Measurements from ENCODE around the gene CD274.

Gene CD274

DNA sequence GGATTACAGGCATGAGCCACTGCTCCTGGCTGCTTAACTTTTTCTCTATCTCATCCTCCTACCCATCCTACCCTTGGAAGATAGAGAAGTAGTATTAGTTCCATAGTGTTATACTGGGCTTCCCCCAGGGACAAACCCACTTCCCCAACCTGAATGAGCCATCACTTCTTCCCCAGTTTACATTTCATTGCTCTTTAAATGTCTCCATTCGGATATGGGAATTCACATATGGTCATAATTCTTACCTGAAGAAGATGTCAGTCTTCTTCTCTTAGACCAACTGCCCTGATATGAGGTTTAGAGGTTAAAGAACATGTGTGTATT, 1.9 kb downstream of the CD274 start:
- Histone ChIP-seq H3K27me3 (ENCODE audit: insufficient read depth, poor library complexity, severe bottlenecking) (no peaks in the 10 kb centered on the region), H3K4me3 (replicated peaks; ENCODE audit: insufficient read depth, low read length) (no peak overlapping the region), H3K27ac (replicated peaks) (no peak overlapping the region)
- DNase-seq (ENCODE audit: low read depth in 1 of 2, low spot score in 1 of 2), result no peak
- TF ChIP-seq GABPA (IDR thresholded peaks at IDR 0.05; ENCODE audit: low read depth) (no peak), SPI1 (IDR thresholded peaks at IDR 0.05; ENCODE audit: borderline replicate concordance, low read depth) (peak; percentile 55; the same call in 1 of the 2 replicates)

DNA sequence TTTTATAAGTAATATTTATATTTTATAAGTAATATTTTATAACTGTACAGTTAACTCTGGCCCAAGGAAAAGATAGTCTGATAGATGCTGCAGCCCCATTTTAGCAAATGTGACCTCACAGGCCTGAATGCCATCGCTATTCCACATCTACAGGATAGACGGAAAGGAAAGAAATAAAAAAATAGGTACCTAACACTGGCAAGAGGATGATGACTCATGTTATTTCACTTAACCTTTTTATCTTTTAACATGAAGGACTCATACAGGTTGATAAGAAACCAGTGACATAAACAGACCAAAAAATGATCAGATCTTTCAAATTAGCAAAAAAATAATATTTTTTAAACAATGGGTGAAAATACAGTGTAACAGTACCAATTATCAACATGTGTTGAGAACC, 2.7 kb downstream of the CD274 start:
- H3K27ac ChIP-seq (replicated peaks), result no peak overlapping the region
- TF ChIP-seq, protein P1, sequence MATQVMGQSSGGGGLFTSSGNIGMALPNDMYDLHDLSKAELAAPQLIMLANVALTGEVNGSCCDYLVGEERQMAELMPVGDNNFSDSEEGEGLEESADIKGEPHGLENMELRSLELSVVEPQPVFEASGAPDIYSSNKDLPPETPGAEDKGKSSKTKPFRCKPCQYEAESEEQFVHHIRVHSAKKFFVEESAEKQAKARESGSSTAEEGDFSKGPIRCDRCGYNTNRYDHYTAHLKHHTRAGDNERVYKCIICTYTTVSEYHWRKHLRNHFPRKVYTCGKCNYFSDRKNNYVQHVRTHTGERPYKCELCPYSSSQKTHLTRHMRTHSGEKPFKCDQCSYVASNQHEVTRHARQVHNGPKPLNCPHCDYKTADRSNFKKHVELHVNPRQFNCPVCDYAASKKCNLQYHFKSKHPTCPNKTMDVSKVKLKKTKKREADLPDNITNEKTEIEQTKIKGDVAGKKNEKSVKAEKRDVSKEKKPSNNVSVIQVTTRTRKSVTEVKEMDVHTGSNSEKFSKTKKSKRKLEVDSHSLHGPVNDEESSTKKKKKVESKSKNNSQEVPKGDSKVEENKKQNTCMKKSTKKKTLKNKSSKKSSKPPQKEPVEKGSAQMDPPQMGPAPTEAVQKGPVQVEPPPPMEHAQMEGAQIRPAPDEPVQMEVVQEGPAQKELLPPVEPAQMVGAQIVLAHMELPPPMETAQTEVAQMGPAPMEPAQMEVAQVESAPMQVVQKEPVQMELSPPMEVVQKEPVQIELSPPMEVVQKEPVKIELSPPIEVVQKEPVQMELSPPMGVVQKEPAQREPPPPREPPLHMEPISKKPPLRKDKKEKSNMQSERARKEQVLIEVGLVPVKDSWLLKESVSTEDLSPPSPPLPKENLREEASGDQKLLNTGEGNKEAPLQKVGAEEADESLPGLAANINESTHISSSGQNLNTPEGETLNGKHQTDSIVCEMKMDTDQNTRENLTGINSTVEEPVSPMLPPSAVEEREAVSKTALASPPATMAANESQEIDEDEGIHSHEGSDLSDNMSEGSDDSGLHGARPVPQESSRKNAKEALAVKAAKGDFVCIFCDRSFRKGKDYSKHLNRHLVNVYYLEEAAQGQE (IDR thresholded peaks at IDR 0.05; ENCODE audit: insufficient replicate concordance, low read depth), result no peak
- TF ChIP-seq, protein P2, sequence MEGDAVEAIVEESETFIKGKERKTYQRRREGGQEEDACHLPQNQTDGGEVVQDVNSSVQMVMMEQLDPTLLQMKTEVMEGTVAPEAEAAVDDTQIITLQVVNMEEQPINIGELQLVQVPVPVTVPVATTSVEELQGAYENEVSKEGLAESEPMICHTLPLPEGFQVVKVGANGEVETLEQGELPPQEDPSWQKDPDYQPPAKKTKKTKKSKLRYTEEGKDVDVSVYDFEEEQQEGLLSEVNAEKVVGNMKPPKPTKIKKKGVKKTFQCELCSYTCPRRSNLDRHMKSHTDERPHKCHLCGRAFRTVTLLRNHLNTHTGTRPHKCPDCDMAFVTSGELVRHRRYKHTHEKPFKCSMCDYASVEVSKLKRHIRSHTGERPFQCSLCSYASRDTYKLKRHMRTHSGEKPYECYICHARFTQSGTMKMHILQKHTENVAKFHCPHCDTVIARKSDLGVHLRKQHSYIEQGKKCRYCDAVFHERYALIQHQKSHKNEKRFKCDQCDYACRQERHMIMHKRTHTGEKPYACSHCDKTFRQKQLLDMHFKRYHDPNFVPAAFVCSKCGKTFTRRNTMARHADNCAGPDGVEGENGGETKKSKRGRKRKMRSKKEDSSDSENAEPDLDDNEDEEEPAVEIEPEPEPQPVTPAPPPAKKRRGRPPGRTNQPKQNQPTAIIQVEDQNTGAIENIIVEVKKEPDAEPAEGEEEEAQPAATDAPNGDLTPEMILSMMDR (IDR thresholded peaks at IDR 0.05; ENCODE audit: insufficient read depth, low read length), result no peak
- TF ChIP-seq SPI1 (IDR thresholded peaks at IDR 0.05; ENCODE audit: borderline replicate concordance, low read depth) (no peak), POLR2AphosphoS5 (IDR thresholded peaks at IDR 0.05; ENCODE audit: low read depth) (no peak), GABPA (IDR thresholded peaks at IDR 0.05; ENCODE audit: low read depth) (no peak)
- no peaks in the 10 kb centered on the region for H3K27me3 ChIP-seq (ENCODE audit: insufficient read depth, poor library complexity, severe bottlenecking)
- H3K4me3 ChIP-seq (replicated peaks; ENCODE audit: insufficient read depth, low read length), result no peak overlapping the region
- no peak for DNase-seq (ENCODE audit: low read depth in 1 of 2, low spot score in 1 of 2)

DNA sequence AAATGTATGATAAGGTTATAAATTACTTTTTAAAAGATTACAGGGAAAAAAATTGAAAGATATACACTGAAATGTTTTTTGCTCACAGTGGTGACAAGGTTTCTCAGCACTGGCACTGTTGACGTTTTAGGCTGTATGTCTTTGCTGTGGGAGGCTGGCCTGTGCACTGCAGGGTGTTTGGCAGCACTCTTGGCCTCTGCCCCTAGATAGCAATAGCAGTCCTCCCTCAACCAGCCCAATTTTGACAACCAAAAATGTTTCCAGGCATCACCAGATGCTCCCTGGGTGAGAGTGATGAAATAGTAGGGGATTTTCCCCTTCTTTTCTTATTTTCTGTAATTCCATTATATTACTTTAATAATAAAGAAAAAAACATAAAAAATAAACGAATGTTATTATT, 3.3 kb downstream of the CD274 start:
- TF ChIP-seq POLR2AphosphoS5 (IDR thresholded peaks at IDR 0.05; ENCODE audit: low read depth), result no peak
- no peak for TF ChIP-seq SPI1 (IDR thresholded peaks at IDR 0.05; ENCODE audit: borderline replicate concordance, low read depth)
- TF ChIP-seq, protein P1 (IDR thresholded peaks at IDR 0.05; ENCODE audit: insufficient replicate concordance, low read depth), result no peak
- TF ChIP-seq, protein P2 (IDR thresholded peaks at IDR 0.05; ENCODE audit: insufficient read depth, low read length), result no peak
- TF ChIP-seq GABPA (IDR thresholded peaks at IDR 0.05; ENCODE audit: low read depth), result no peak
- Histone ChIP-seq H3K4me3 (replicated peaks; ENCODE audit: insufficient read depth, low read length) (no peak overlapping the region), H3K27ac (replicated peaks) (no peak overlapping the region), H3K27me3 (ENCODE audit: insufficient read depth, poor library complexity, severe bottlenecking) (no peaks in the 10 kb centered on the region)
- no peak for DNase-seq (ENCODE audit: low read depth in 1 of 2, low spot score in 1 of 2)

DNA sequence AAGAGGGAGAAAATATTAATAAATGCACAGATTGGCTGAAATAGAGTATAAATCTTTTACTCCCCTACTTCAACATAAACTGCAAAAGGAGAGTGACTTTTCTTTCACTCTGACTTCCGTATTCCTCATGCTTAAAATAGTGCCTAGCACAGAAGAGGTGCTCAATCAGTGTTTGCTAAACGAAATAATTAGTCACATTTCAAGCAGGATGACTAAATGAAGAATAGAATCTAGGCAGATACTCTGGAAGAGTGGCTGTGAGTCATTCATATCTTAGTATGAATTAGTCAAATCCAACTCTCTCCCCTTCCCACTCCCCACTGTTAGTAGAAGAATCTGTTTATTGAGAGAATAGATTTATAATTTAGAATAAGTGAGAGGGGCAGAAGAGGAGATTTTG, 4.8 kb downstream of the CD274 start:
- DNase-seq (ENCODE audit: low read depth in 1 of 2, low spot score in 1 of 2), result no peak
- H3K4me3 ChIP-seq (replicated peaks; ENCODE audit: insufficient read depth, low read length), result no peak overlapping the region
- H3K27me3 ChIP-seq (ENCODE audit: insufficient read depth, poor library complexity, severe bottlenecking), result no peaks in the 10 kb centered on the region
- TF ChIP-seq SPI1 (IDR thresholded peaks at IDR 0.05; ENCODE audit: borderline replicate concordance, low read depth) (no peak), POLR2AphosphoS5 (IDR thresholded peaks at IDR 0.05; ENCODE audit: low read depth) (no peak), GABPA (IDR thresholded peaks at IDR 0.05; ENCODE audit: low read depth) (no peak)
- TF ChIP-seq, protein P2 (IDR thresholded peaks at IDR 0.05; ENCODE audit: insufficient read depth, low read length), result no peak
- TF ChIP-seq, protein P1 (IDR thresholded peaks at IDR 0.05; ENCODE audit: insufficient replicate concordance, low read depth), result no peak
- H3K27ac ChIP-seq (replicated peaks), result no peak overlapping the region

Measured in HL-60 (cell line).